Left ventricle myocardium inferior (tissue), 1 donor: ENCODE results near the gene BTF3L4. TPM values are rescaled to one million over a fixed set of nuclear protein-coding genes. Genes with fewer than 3 reads are reported as not detected.

Experiments used
- DNase-seq: peaks from one replicate; pipeline ENCODE4 v3.0.0-alpha.2; 2020
- H3K27ac ChIP-seq: fragments of 200-600 bp; replicated peaks from 2 replicates; pipeline ENCODE4 v1.8.0; 2021
- H3K27me3 ChIP-seq: fragments of 200-600 bp; 2 replicates; pipeline ENCODE4 v1.8.0; 2021; ENCODE audit warnings: low read depth
- H3K36me3 ChIP-seq: fragments of 200-600 bp; 2 replicates; pipeline ENCODE4 v1.8.0; 2021
- H3K4me1 ChIP-seq: fragments of 200-600 bp; 2 replicates; pipeline ENCODE4 v1.8.0; 2021
- H3K4me3 ChIP-seq: fragments of 200-600 bp; 2 replicates; pipeline ENCODE4 v1.8.0; 2021; ENCODE audit warnings: mild to moderate bottlenecking, moderate library complexity
- H3K9me3 ChIP-seq: fragments of 200-600 bp; replicated peaks from 2 replicates; pipeline ENCODE4 v1.8.0; 2021
- CTCF ChIP-seq: fragments of 200-600 bp; IDR thresholded peaks from 2 replicates; pipeline ENCODE4 v1.8.0; 2021; ENCODE audit warnings: antibody characterized with exemption, mild to moderate bottlenecking, borderline replicate concordance
- intact Hi-C: fragments of 100-400 bp; cut with micrococcal nuclease; formaldehyde crosslinking; loops from one replicate; pipeline ENCODE4 v1.11.0; 2022
- total RNA-seq: library from RNA; stranded (reverse); fragmentation: NEBNext Ultra II Directional; extraction: Animal tissue kit (Norgen Biotek cat#: 25700); gene quantifications from one replicate; pipeline ENCODE4 v1.2.1, GENCODE V29; 2021
- donor health status: DM: no; HTN: yes; CAD: no; lungs with severe emphysema.

Gene BTF3L4
- total RNA-seq, 1 donor from 2014 or later, result 25.9 TPM

GRCh38 chr1:52096216-52096615 lies 40.1 kb downstream of the BTF3L4 start:
- no peak overlapping the region for H3K4me3 ChIP-seq
- intact Hi-C loops, result no loop called here
- DNase-seq, result no peak

GRCh38 chr1:52098139-52098871 lies 42.2 kb downstream of the BTF3L4 start:
- no peak for DNase-seq
- intact Hi-C loops, result no loop called here
- H3K27me3 ChIP-seq, result no peaks in the 10 kb centered on the region

More at GRCh38 chr1:52096216-52096615, 40.1 kb downstream of the BTF3L4 start:
- no peaks in the 10 kb centered on the region for H3K27me3 ChIP-seq
- H3K36me3 ChIP-seq, result peaks cover 11% of the 10 kb centered on the region
- no peaks in the 10 kb centered on the region for H3K4me1 ChIP-seq
- TF ChIP-seq CTCF, result no peak
- no peak overlapping the region for H3K27ac ChIP-seq
- no peaks in the 10 kb centered on the region for H3K9me3 ChIP-seq

GRCh38 chr1:52102336-52103013 lies 46.4 kb downstream of the BTF3L4 start:
- intact Hi-C loops, result no loop called here
- TF ChIP-seq CTCF, result no peak
- Histone ChIP-seq H3K9me3 (no peaks in the 10 kb centered on the region), H3K27ac (no peak overlapping the region), H3K4me3 (no peak overlapping the region), H3K4me1 (no peaks in the 10 kb centered on the region), H3K27me3 (no peaks in the 10 kb centered on the region), H3K36me3 (no peaks in the 10 kb centered on the region)
- DNase-seq, result no peak

More at GRCh38 chr1:52098139-52098871, 42.2 kb downstream of the BTF3L4 start:
- no peak overlapping the region for H3K27ac ChIP-seq
- no peaks in the 10 kb centered on the region for H3K36me3 ChIP-seq
- H3K4me1 ChIP-seq, result no peaks in the 10 kb centered on the region
- no peak overlapping the region for H3K4me3 ChIP-seq
- no peaks in the 10 kb centered on the region for H3K9me3 ChIP-seq
- no peak for TF ChIP-seq CTCF

GRCh38 chr1:52111492-52111891 lies 55.4 kb downstream of the BTF3L4 start:
- TF ChIP-seq CTCF, result no peak

GRCh38 chr1:52112489-52112888 lies 56.4 kb downstream of the BTF3L4 start:
- intact Hi-C loops, result no loop called here
- DNase-seq, result no peak
- TF ChIP-seq CTCF, result no peak

More at GRCh38 chr1:52111492-52111891, 55.4 kb downstream of the BTF3L4 start:
- H3K9me3 ChIP-seq, result no peaks in the 10 kb centered on the region
- no peaks in the 10 kb centered on the region for H3K4me1 ChIP-seq
- H3K27me3 ChIP-seq, result no peaks in the 10 kb centered on the region
- intact Hi-C loops, result no loop called here
- no peak for DNase-seq
- H3K27ac ChIP-seq, result no peak overlapping the region
- H3K36me3 ChIP-seq, result no peaks in the 10 kb centered on the region
- no peak overlapping the region for H3K4me3 ChIP-seq

More at GRCh38 chr1:52112489-52112888, 56.4 kb downstream of the BTF3L4 start:
- H3K36me3 ChIP-seq, result no peaks in the 10 kb centered on the region
- H3K4me3 ChIP-seq, result no peak overlapping the region
- H3K27me3 ChIP-seq, result no peaks in the 10 kb centered on the region
- no peak overlapping the region for H3K27ac ChIP-seq
- no peaks in the 10 kb centered on the region for H3K4me1 ChIP-seq
- H3K9me3 ChIP-seq, result no peaks in the 10 kb centered on the region
